ENCODE measurements around the gene NINJ2. TPM values are rescaled to one million over a fixed set of nuclear protein-coding genes. Genes with fewer than 3 reads are reported as not detected.

Gene NINJ2
- total RNA-seq, 1 donor from 2014 or later, result 0.76 TPM

- Mint-ChIP-seq H3K36me3 (ENCODE audit: unreplicated experiment) (no peaks in the 10 kb centered on the region), H3K9me3 (ENCODE audit: unreplicated experiment) (peaks cover 2% of the 10 kb centered on the region), H3K27ac (ENCODE audit: unreplicated experiment) (no peak overlapping the region), H3K4me3 (ENCODE audit: unreplicated experiment) (no peak overlapping the region), H3K4me1 (ENCODE audit: low read depth, unreplicated experiment) (peaks cover 27% of the 10 kb centered on the region), H3K27me3 (ENCODE audit: unreplicated experiment) (peaks cover 9% of the 10 kb centered on the region)
- DNase-seq, result no peak
- TF ChIP-seq CTCF (IDR thresholded peaks at IDR 0.05; ENCODE audit: partially characterized antibody, unreplicated experiment), result no peak
Measured at GRCh38 chr12:585062-586061, 77.9 kb downstream of the NINJ2 start.

- Mint-ChIP-seq H3K27me3 (ENCODE audit: unreplicated experiment) (peaks cover 8% of the 10 kb centered on the region), H3K9me3 (ENCODE audit: unreplicated experiment) (peaks cover 2% of the 10 kb centered on the region), H3K27ac (ENCODE audit: unreplicated experiment) (no peak overlapping the region), H3K4me1 (ENCODE audit: low read depth, unreplicated experiment) (peaks cover 34% of the 10 kb centered on the region), H3K4me3 (ENCODE audit: unreplicated experiment) (no peak overlapping the region), H3K36me3 (ENCODE audit: unreplicated experiment) (no peaks in the 10 kb centered on the region)
- DNase-seq, result no peak
- no peak for TF ChIP-seq CTCF (IDR thresholded peaks at IDR 0.05; ENCODE audit: partially characterized antibody, unreplicated experiment)
Measured at GRCh38 chr12:583251-583869, 79.9 kb downstream of the NINJ2 start.

- Mint-ChIP-seq H3K9me3 (ENCODE audit: unreplicated experiment) (peaks cover 5% of the 10 kb centered on the region), H3K4me1 (ENCODE audit: low read depth, unreplicated experiment) (peaks cover 38% of the 10 kb centered on the region), H3K36me3 (ENCODE audit: unreplicated experiment) (no peaks in the 10 kb centered on the region), H3K27me3 (ENCODE audit: unreplicated experiment) (peaks cover 8% of the 10 kb centered on the region), H3K4me3 (ENCODE audit: unreplicated experiment) (no peak overlapping the region), H3K27ac (ENCODE audit: unreplicated experiment) (peak overlapping the region; percentile 55)
- no peak for TF ChIP-seq CTCF (IDR thresholded peaks at IDR 0.05; ENCODE audit: partially characterized antibody, unreplicated experiment)
- DNase-seq, result no peak
Measured at GRCh38 chr12:581746-582145, 81.5 kb downstream of the NINJ2 start.

- Mint-ChIP-seq H3K36me3 (ENCODE audit: unreplicated experiment) (no peaks in the 10 kb centered on the region), H3K4me1 (ENCODE audit: low read depth, unreplicated experiment) (peaks cover 38% of the 10 kb centered on the region), H3K9me3 (ENCODE audit: unreplicated experiment) (peaks cover 5% of the 10 kb centered on the region), H3K4me3 (ENCODE audit: unreplicated experiment) (no peak overlapping the region), H3K27ac (ENCODE audit: unreplicated experiment) (no peak overlapping the region), H3K27me3 (ENCODE audit: unreplicated experiment) (peaks cover 8% of the 10 kb centered on the region)
- no peak for DNase-seq
- TF ChIP-seq CTCF (IDR thresholded peaks at IDR 0.05; ENCODE audit: partially characterized antibody, unreplicated experiment), result no peak
Measured at GRCh38 chr12:581321-581720, 81.9 kb downstream of the NINJ2 start.

- Mint-ChIP-seq H3K27me3 (ENCODE audit: unreplicated experiment) (peaks cover 8% of the 10 kb centered on the region), H3K4me1 (ENCODE audit: low read depth, unreplicated experiment) (peaks cover 36% of the 10 kb centered on the region), H3K4me3 (ENCODE audit: unreplicated experiment) (peak overlapping the region; percentile 0), H3K9me3 (ENCODE audit: unreplicated experiment) (peaks cover 5% of the 10 kb centered on the region), H3K27ac (ENCODE audit: unreplicated experiment) (peak overlapping the region; percentile 9), H3K36me3 (ENCODE audit: unreplicated experiment) (no peaks in the 10 kb centered on the region)
- no peak for TF ChIP-seq CTCF (IDR thresholded peaks at IDR 0.05; ENCODE audit: partially characterized antibody, unreplicated experiment)
- no peak for DNase-seq
Measured at GRCh38 chr12:580813-581212, 82.4 kb downstream of the NINJ2 start.
